GM13976 (cell line): Measurements from ENCODE around the gene ERLEC1.
"Not testable (repeated sequence)": the region's sequence is repeated elsewhere in the genome, so short reads cannot be mapped to it uniquely, and the experiment has no call there.

Experiments
- DNase-seq: peaks from one replicate; pipeline ENCODE4 v3.0.0; 2012; ENCODE audit warnings: low spot score
- in situ Hi-C: fragments of 300-500 bp; cut with MboI; formaldehyde crosslinking; loops from one replicate; pipeline ENCODE4 v1.12.0; 2022; ENCODE audit warnings: low sequenced_read_pairs, mixed read lengths, inconsistent platforms; ENCODE audit not compliant: unreplicated experiment
- TF ChIP-seq, protein P1 (sequence below): IDR thresholded peaks from 2 replicates; pipeline ENCODE4 v1.5.1; 2012; ENCODE audit warnings: borderline replicate concordance, mild to moderate bottlenecking; ENCODE audit not compliant: insufficient read depth; ENCODE audit errors: extremely low read depth, missing control alignments, control extremely low read depth

Gene ERLEC1

DNA sequence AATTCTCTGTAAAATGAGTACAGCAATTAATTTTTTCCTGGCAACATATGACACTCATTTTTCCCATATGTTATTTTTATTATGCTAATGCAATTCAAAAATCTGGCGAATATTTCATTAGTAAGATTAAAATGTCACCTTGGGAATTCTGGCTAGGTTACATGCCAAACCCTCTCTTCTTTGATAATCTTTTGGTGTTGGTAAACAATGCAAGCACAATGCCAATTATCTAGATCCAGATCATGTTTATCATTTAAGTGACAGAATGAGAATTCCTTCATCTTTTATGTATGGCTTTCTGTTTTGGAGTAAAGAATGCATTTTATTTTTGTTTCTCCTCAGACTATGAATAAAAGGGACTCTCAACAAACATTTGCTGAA is 39.2 kb downstream of the ERLEC1 start:
- TF ChIP-seq, protein P1, sequence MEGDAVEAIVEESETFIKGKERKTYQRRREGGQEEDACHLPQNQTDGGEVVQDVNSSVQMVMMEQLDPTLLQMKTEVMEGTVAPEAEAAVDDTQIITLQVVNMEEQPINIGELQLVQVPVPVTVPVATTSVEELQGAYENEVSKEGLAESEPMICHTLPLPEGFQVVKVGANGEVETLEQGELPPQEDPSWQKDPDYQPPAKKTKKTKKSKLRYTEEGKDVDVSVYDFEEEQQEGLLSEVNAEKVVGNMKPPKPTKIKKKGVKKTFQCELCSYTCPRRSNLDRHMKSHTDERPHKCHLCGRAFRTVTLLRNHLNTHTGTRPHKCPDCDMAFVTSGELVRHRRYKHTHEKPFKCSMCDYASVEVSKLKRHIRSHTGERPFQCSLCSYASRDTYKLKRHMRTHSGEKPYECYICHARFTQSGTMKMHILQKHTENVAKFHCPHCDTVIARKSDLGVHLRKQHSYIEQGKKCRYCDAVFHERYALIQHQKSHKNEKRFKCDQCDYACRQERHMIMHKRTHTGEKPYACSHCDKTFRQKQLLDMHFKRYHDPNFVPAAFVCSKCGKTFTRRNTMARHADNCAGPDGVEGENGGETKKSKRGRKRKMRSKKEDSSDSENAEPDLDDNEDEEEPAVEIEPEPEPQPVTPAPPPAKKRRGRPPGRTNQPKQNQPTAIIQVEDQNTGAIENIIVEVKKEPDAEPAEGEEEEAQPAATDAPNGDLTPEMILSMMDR, result no peak
- in situ Hi-C loops, result no loop called here
- DNase-seq, result no peak

DNA sequence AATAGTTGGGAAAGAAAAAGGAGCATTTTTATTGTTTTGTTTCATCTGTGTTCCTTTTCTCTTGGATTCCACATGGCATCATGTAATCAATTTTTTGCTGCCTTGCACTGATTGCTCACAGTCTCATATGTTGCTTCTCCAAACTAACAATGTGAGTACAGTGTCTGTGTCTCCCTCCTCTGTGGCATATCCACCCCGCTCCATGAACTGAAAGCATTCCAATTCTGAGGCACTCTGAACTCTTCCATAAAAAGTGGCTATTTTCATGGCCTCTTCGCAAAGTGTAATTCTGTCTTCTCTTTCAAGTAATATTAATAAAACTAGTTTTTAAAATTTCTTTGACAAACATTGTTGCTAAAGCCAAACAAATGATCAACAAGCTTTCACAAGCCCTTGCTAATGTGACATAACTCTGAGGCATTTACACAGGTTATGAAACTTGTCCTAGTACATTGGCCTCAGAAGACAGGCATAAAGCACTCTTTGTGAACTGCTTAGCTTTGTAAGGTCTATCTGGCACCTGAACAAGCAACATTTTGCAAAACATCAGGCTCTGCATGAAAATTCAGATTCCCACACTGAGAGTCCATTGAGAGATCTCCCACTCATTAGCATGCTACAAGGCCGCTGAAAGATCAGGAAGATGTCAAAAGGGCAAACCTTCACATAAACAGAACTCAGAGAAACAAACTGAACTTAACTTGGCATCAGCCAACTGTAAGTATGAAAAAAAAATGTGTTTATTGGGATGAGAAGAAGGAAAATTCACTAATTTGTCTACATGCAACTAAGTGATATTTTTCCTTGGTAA is 39.9 kb downstream of the ERLEC1 start:
- no peak for DNase-seq
- TF ChIP-seq, protein P1, result no peak
- in situ Hi-C loops, result no loop called here

DNA sequence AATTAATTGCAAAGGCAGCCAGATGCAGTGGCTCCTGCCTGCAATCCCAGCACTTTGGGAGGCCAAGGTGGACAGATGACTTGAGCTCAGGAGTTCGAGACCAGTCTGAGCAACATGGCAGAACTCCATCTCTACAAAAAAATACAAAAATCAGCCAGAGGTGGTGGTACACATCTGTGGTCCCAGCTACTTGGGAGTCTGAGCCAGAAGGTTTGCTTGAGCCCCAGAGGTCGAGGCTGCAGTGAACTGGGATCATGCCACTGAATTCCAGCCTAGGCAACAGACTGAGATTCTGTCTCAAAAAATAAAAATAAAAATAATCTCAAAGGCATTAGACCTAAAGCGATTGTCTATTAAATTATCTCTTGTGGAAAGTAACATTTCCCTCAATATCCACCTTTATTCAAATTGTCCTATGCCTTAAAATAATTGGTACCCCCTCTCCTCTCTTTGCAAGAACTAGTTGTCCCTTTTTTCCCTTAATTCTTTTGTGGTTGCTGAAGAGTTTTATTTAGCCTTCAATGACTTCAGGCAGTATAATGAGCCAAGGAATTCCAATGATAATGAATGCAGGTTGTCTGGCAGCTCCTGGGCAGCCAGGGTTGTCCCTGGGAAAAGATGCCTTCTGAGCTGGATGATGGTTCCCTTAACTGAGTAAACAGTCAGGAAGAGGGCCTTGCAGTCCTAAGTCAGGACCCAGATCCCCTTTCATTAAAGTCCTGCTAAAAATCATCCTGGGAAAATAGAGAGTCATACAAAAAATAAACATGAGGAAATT is 40.7 kb downstream of the ERLEC1 start:
- DNase-seq, result no peak
- TF ChIP-seq, protein P1, result no peak

DNA sequence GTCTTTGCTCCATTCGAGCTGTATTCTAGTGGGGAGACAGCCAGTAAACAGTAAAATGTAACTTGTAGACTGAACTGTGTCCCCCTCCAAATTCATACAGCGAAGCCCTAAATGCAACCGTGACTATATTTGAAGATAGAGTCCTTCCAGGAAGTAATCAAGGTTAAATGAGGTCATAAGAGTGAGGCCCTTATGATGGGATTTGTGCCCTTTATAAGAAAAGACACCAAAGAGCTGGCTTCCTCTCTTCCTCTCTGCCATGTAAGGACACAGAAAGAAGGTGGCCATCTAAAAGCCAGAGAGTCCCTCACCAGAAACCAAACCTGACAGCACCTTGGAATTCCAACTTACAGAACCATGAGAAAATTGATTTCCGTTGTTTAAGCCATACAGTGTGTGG is 41.5 kb downstream of the ERLEC1 start:
- TF ChIP-seq, protein P1, result no peak
- DNase-seq, result no peak
- in situ Hi-C loops, result no loop called here

More for the DNA sequence above, 40.7 kb downstream of the ERLEC1 start:
- in situ Hi-C loops, result no loop called here

DNA sequence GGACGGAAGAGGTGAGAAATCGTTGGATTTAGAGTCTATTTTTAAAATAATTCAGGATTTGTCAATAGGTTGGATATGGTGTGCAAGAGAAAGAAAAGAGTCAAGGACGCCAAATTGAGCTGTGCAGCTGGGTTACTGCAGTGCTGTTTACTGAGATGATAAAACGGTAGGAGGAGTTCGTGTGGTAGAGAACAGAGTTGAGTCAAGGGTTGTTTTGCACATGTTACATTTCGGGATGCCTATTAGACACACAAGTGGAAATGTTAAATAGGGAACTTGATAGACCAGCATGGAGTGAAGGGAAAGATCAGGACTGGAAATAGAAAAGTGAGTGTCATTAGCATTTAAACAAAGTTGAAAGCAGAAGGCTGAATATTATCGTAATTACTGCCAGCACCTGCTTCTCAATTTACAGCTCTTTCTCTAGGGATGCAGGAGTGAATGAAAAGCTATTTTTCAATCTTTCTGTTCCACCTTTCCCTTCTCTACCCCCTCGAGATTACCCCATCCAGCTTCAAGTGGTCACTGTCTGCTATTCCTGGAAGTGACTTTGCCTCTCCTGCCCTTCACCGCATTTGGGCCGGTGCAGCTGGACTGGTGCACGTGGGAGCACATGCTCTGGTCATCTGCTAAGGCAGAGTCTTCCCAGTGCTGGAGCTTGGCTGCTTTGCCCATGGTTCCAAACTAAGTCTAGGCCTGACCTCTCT is 42.6 kb downstream of the ERLEC1 start:
- in situ Hi-C loops, result no loop called here
- DNase-seq, result no peak

DNA sequence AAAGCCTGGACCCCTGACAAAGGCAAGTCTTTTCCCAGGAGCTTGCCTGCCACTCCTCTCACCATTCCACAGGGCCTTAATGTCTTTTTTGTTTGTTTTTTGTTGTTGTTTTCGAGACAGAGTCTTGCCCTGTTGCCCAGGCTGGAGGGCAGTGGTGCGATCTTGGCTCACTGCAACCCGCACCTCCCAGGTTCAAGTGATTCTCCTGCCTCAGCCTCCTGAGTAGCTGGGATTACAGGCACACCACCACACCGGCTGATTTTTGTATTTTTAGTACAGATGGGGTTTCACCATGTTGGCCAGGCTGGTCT is 43.1 kb downstream of the ERLEC1 start:
- in situ Hi-C loops, DNase-seq: not testable (repeated sequence)

More for the DNA sequence above, 42.6 kb downstream of the ERLEC1 start:
- TF ChIP-seq, protein P1, result no peak
